Stomach (tissue), 9 donors: ENCODE results near the gene TUBGCP5. TPM values are rescaled to one million over a fixed set of nuclear protein-coding genes. Genes with fewer than 3 reads are reported as not detected.

Source experiments
- DNase-seq, 2 donors: peaks; one replicate each; pipeline versions ENCODE4 v3.0.0 to v3.0.0-alpha.2; 2013 to 2019
- H3K27ac ChIP-seq, 5 donors: fragments of 200-600 bp in 4 of 5; sonication (generic) in 4 of 5; one replicate each; pipeline ENCODE4 v1.5.1; 2013 to 2019; ENCODE audit warnings: mild to moderate bottlenecking in 1 of 5, moderate library complexity in 1 of 5
- H3K27me3 ChIP-seq, 3 donors: fragments of 200-600 bp; sonication (generic); one replicate each; pipeline ENCODE4 v1.5.1; 2017 to 2019; ENCODE audit warnings: mixed run types in 1 of 3
- H3K36me3 ChIP-seq, 4 donors: fragments of 200-600 bp; sonication (generic); 1 replicate in 3 of 4; 2 replicates in 1 of 4; pipeline ENCODE4 v1.5.1; 2016 to 2019
- H3K4me1 ChIP-seq, 4 donors: fragments of 200-600 bp; sonication (generic); one replicate each; pipeline ENCODE4 v1.5.1; 2016 to 2019
- H3K4me3 ChIP-seq, 4 donors: fragments of 200-600 bp; sonication (generic) in 3 of 4; one replicate each; pipeline ENCODE4 v1.5.1; 2016 to 2019; ENCODE audit warnings: mild to moderate bottlenecking in 1 of 4
- H3K9me3 ChIP-seq, 4 donors: fragments of 200-600 bp; sonication (generic); one replicate each; pipeline ENCODE4 v1.5.1; 2016 to 2019
- CTCF ChIP-seq, 7 experiments: fragments of 450-650 bp in 4 of 7; fragments of 200-600 bp in 3 of 7; sonication (generic) in 3 of 7; IDR thresholded peaks; one replicate each; pipeline ENCODE4 v1.5.1; 2016 to 2019; ENCODE audit warnings: antibody characterized with exemption in 7 of 7, control low read depth in 2 of 7, mild to moderate bottlenecking in 1 of 7
- EP300 ChIP-seq: sonication (generic); formaldehyde crosslinking; IDR thresholded peaks from one replicate; pipeline ENCODE4 v1.6.1; 2017; ENCODE audit warnings: antibody characterized with exemption
- POLR2A ChIP-seq, 4 donors: fragments of 450-650 bp; IDR thresholded peaks; one replicate each; pipeline ENCODE4 v1.6.1; 2016; ENCODE audit warnings: antibody characterized with exemption in 4 of 4, control low read depth in 2 of 4, mild to moderate bottlenecking in 1 of 4, moderate library complexity in 1 of 4
- POLR2AphosphoS5 ChIP-seq, 3 donors: sonication (generic); formaldehyde crosslinking; IDR thresholded peaks; one replicate each; pipeline ENCODE4 v1.6.1; 2016; ENCODE audit warnings: antibody characterized with exemption in 3 of 3
- WGBS, 5 donors: extraction: QIAGEN DNeasy Blood & Tissue Kit in 3 of 5; methylation state at CpG; one replicate each; pipeline versions ENCODE4 v1.1.5 to v1.1.7; 2013 to 2018; 5-methylcytosine and 5-hydroxymethylcytosine counted together
- intact Hi-C: fragments of 100-400 bp; cut with DNase I; formaldehyde crosslinking; loops from one replicate; pipeline ENCODE4 v1.15.1; 2023; ENCODE audit warnings: low total_unique reads
- polyA plus RNA-seq, 3 donors: library from polyadenylated mRNA; stranded (reverse); fragments of 200-250 nt; gene quantifications; one replicate each; pipeline ENCODE4 v1.2.3, GENCODE V29; 2013
- total RNA-seq, 5 donors: library from RNA; depleted of rRNA; stranded (reverse); fragments of >200 nt; gene quantifications; one replicate each; pipeline versions ENCODE4 v1.1.0 to v1.2.3, GENCODE V29; 2014 to 2016
- donor health status: healthy with polysubstance abuse.
- donor health status: Bipolar disorder and iron deficiency.
- donor health status: healthy.

The TUBGCP5 gene
- total and polyA plus RNA-seq, 8 donors, result 4.1 to 44.2 (median 9.9) TPM

- peak; percentile 72 to 84 for DNase-seq
- intact Hi-C loops, result no loop called here
- 1 to 2% (median 1%) methylated on average over 50 to 88 of the region's 88 CpGs for WGBS, 5 donors
- peak overlapping the region; percentile 61 to 94 (median 82) for H3K4me3 ChIP-seq
- H3K27ac ChIP-seq, result peak overlapping the region; percentile 88 to 97 (median 93)
- H3K4me1 ChIP-seq, result peaks cover 7 to 45% (median 26%) of the 10 kb centered on the region in 4 donors
- no peaks in the 10 kb centered on the region for H3K36me3 ChIP-seq
- no peaks in the 10 kb centered on the region for H3K9me3 ChIP-seq
- no peaks in the 10 kb centered on the region for H3K27me3 ChIP-seq
- no peak for TF ChIP-seq POLR2A (IDR thresholded peaks at IDR 0.05)
- TF ChIP-seq EP300, result no peak
- TF ChIP-seq CTCF (IDR thresholded peaks at IDR 0.05), result peak in 1 of 7 experiments; percentile 8
- peak in 1 of 3 donors; percentile 20 for TF ChIP-seq POLR2AphosphoS5 (IDR thresholded peaks at IDR 0.05)
Measured at GRCh38 chr15:22979238-22980188, 59.9 kb downstream of the TUBGCP5 start.

- no peak for DNase-seq
- Histone ChIP-seq H3K27me3 (no peaks in the 10 kb centered on the region), H3K27ac (peak overlapping the region in 4 of 5 donors; percentile 88 to 95 (median 92)), H3K36me3 (no peaks in the 10 kb centered on the region), H3K4me3 (peak overlapping the region; percentile 61 to 94 (median 82)), H3K9me3 (no peaks in the 10 kb centered on the region), H3K4me1 (peaks cover 7 to 53% (median 32%) of the 10 kb centered on the region in 4 donors)
- intact Hi-C loops, result no loop called here
- WGBS, 5 donors, result 12 to 17% (median 16%) methylated on average over 22 of the region's 22 CpGs
- TF ChIP-seq CTCF (IDR thresholded peaks at IDR 0.05) (no peak), POLR2A (IDR thresholded peaks at IDR 0.05) (no peak), EP300 (no peak), POLR2AphosphoS5 (IDR thresholded peaks at IDR 0.05) (no peak)
Measured at GRCh38 chr15:22978691-22979237, 60.6 kb downstream of the TUBGCP5 start.

GRCh38 chr15:22974745-22975144 is 64.6 kb downstream of the TUBGCP5 start:
- H3K9me3 ChIP-seq, result no peaks in the 10 kb centered on the region
- H3K4me1 ChIP-seq, result peaks cover 7 to 50% (median 28%) of the 10 kb centered on the region in 4 donors
- no peak for DNase-seq
- intact Hi-C loops, result no loop called here
- no peak overlapping the region for H3K4me3 ChIP-seq
- TF ChIP-seq EP300, result no peak
- TF ChIP-seq POLR2AphosphoS5 (IDR thresholded peaks at IDR 0.05), result no peak
- no peak for TF ChIP-seq CTCF (IDR thresholded peaks at IDR 0.05)
- TF ChIP-seq POLR2A (IDR thresholded peaks at IDR 0.05), result no peak
- no peaks in the 10 kb centered on the region for H3K27me3 ChIP-seq
- no peak overlapping the region for H3K27ac ChIP-seq
- H3K36me3 ChIP-seq, result no peaks in the 10 kb centered on the region
- WGBS, 5 donors, result 64 to 85% (median 74%) methylated on average over 4 of the region's 4 CpGs

GRCh38 chr15:22973987-22974386 is 65.4 kb downstream of the TUBGCP5 start:
- Histone ChIP-seq H3K4me3 (no peak overlapping the region), H3K9me3 (no peaks in the 10 kb centered on the region), H3K36me3 (no peaks in the 10 kb centered on the region), H3K27me3 (no peaks in the 10 kb centered on the region), H3K4me1 (peaks cover 7 to 48% (median 25%) of the 10 kb centered on the region in 4 donors), H3K27ac (no peak overlapping the region)
- intact Hi-C loops, result no loop called here
- 79 to 91% (median 81%) methylated on average over 4 of the region's 4 CpGs for WGBS, 5 donors
- TF ChIP-seq POLR2A (IDR thresholded peaks at IDR 0.05) (no peak), EP300 (no peak), POLR2AphosphoS5 (IDR thresholded peaks at IDR 0.05) (no peak), CTCF (IDR thresholded peaks at IDR 0.05) (no peak)
- no peak for DNase-seq
